HCEC 1CT (cell line): ENCODE data around the gene VIPR2.
"Not testable (repeated sequence)": the region's sequence is repeated elsewhere in the genome, so short reads cannot be mapped to it uniquely, and the experiment has no call there.

Experiments used
- DNase-seq: peaks from one replicate; pipeline ENCODE4 v3.0.0-alpha.2; 2017

Gene VIPR2

DNA sequence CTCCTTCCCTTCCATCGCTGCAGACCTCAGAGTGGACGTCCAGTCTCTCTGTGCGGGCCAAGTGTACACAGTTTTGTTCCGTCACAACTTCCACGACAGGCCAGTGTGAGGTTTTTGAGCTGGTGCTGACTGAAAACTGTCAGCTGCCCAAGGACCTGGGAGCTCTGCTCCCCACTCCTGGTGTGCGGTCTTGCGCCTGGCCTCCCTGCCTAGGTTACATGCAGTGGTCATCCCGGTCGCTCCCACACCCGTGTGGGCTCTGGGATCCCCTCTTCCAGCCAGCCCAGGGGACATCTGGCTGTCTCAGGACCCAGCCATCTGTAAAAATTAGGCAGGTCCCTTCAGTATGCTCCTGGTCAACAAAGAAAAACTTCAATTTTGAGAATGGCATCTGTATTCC lies 127.5 kb downstream of the VIPR2 start:
- DNase-seq = no peak

DNA sequence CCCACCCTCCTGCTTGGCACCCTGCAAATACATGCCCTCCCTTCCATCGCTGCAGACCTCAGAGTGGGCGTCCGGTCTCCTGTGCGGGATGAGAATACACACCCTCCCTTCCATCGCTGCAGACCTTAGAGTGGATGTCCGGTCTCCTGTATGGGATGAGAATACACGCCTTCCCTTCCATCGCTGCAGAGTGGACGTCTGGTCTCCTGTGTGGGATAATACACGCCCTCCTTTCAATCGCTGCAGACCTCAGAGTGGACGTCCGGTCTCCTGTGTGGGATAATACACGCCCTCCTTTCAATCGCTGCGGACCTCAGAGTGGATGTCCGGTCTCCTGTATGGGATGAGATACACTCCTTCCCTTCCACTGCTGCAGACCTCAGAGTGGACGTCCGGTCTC lies 128.1 kb downstream of the VIPR2 start:
- no peak for DNase-seq

DNA sequence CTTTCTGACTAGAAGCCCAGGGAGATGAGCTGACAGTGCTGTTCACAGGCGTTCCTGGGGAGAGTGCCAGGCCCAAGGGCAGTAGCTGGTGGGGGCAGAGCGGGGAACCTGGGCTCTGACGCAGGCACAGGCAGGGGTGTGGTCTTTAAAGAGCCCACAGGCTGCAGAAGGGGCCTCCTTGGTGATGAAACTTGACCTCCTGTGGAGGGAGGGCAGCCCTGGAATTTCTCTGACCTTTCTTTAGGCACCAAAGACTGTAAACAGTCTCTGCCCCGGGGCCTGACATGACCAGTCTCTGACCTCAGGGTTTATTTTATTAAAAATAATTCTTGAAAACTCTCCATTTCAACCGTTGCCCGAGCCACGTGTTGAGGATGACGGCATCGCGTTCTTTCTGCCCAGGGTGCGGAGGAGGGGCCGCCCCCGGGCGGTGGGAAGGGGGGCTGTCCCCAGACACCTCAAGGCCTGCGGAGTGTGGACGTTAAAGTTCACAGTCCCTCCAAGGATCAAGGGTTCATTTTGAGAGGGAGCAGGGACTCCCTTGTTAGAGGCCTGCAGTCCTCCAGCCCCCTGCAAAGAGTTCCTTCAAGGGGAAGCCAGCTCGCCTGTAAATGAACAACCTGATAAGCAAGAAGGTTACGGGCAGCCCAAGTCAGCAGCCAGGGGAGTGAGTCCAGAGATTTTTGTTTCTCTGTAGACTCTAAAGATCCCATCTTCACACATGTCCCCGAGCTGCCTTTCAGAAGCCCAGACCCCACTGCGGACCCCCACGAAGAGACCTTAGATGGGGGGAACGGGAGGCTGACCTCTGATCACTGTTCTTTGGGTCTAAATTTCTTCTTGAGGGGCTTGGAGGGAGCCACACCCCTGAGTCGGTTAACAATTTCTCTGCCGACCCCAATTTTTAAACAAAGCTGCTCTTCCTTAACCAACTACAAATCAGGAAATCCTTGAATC lies 128.9 kb downstream of the VIPR2 start:
- DNase-seq = no peak

- no peak for DNase-seq
Observed at GRCh38 chr7:159015081-159015453, 129.6 kb downstream of the VIPR2 start.

- no peak for DNase-seq
Observed at GRCh38 chr7:159014297-159015062, 130.2 kb downstream of the VIPR2 start.

DNA sequence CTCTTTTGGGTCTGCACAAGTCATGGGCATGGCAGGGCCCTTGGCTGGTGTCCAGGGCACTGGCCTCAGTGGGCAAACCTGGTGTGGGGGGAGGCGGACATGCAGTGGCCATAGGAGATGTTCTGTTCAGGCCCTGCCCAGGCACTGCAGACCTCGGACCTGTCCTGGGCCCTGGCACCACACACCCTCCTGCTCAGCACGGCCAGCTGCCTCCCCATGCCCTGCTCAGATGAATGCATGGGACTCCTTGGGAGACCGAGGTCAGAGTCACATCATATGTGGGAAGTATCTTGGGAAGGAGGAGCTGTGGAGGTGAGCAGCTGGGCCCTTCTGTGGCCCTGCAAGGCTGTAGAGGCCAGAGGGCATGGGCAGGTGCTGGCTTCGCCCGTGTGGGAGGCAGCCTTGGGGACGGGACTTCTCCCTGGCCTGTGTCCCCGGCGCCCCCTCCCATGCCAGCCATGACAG lies 130.8 kb downstream of the VIPR2 start:
- DNase-seq = no peak

GRCh38 chr7:159013181-159013690 lies 131.4 kb downstream of the VIPR2 start:
- DNase-seq = no peak

GRCh38 chr7:159012353-159013069 lies 132.2 kb downstream of the VIPR2 start:
- DNase-seq = no peak

DNA sequence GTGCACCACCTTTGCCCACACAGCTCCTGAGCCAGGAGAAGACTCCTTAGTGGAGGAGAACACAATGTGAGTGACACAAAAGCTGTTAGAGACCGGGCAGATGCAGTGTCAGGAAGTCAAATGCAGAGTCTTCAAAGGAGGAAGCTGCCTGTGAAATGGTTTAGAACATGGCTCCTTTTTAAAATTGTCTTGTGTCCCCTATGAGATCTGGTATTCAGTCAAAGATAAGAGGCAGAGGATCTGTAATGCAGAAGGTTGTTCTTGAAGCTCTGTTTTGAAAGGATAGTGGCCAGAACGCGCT lies 133.0 kb downstream of the VIPR2 start:
- DNase-seq = no peak

- DNase-seq = no peak
Observed at GRCh38 chr7:159010937-159011721, 133.5 kb downstream of the VIPR2 start.

DNA sequence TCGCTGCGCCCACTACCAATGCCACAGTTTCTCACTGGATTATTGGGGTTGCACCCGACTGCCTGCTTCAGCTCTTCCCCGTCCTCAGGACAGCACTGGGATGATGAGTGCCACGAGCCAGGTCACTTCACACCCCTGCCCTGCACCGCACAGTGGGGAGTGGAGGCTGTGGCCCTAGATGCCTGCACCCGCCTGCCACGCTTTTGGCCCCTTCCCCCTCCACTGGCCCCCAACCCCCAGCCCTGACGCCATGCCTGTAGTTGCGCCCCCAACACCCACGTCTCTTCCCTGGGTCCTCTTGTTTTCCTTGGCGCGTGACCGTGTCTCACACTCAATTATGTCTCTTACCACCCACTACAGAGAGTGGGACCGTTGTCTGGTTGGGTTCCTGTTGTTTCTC lies 134.3 kb downstream of the VIPR2 start:
- DNase-seq = no peak

DNA sequence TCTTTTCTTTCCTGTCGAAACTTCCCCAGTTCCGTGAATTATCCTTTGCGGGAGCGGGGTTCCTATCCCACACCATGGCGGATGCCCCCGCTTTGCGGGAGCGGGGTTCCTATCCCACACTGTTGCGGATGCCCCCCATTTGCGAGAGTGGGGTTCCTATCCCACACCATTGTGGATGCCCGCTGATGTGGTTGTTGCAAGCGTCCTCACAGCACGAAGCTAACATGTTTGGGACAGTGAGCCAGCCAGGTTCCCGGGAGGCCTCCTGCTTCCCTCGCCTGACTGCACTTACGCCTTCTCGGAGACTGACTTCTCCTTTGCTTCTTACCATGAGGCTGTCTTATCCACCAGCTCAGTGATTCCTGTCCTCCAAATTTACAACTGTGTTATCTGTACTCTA lies 134.7 kb downstream of the VIPR2 start:
- no peak for DNase-seq

GRCh38 chr7:159008417-159008816 lies 136.2 kb downstream of the VIPR2 start:
- DNase-seq = no peak

DNA sequence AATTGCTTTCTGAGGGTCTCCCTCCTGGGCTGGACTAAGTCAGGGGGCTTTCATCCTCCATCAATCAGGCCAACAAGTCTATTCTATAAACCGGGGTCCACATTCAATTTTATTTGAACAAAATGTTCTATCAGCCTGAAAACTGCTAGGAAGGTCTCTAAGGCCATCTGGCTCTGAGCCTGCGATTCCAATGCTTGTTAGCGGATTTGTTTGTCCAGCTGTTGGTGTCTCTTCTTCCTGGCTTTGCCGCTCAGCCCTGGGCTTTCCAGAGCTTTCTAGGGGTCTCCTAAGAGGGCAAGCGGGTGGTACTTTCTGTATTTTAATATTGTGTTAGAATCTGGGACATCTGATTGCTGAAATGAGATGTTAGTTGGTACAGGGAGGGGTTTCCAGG lies 136.7 kb downstream of the VIPR2 start:
- DNase-seq = no peak

- DNase-seq = no peak
Observed at GRCh38 chr7:159007364-159007995, 137.2 kb downstream of the VIPR2 start.

DNA sequence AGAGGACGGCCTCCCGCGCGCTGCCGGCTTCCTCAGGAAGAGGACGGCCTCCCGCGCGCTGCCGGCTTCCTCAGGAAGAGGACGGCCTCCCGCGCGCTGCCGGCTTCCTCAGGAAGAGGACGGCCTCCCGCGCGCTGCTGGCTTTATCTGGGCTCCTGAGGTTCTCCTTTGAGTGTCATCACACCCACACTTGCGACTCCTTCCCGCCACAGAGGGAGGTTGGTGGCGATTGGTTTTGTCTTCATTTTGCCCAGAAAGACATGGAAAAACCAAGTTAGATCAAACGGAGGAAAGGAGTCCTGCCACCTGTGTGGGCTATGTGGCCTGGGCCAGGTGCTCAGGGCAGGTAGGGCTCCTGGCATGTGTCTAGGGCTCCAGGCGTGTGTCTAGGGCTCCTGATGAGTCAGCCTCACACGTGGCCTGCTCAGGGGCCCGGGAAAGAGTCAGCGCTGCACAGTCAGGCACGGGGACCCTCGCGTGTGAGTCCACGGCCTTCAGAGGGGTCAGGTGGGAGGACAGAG lies 138.0 kb downstream of the VIPR2 start:
- DNase-seq = no peak

DNA sequence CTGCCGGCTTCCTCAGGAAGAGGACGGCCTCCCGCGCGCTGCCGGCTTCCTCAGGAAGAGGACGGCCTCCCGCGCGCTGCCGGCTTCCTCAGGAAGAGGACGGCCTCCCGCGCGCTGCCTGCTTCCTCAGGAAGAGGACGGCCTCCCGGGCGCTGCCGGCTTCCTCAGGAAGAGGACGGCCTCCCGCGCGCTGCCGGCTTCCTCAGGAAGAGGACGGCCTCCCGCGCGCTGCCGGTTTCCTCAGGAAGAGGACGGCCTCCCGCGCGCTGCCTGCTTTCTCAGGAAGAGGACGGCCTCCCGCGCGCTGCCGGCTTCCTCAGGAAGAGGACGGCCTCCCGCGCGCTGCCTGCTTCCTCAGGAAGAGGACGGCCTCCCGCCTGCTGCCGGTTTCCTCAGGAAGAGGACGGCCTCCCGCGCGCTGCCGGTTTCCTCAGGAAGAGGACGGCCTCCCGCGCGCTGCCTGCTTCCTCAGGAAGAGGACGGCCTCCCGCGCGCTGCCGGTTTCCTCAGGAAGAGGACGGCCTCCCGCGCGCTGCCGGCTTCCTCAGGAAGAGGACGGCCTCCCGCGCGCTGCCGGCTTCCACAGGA lies 138.6 kb downstream of the VIPR2 start:
- not testable (repeated sequence) for DNase-seq

DNA sequence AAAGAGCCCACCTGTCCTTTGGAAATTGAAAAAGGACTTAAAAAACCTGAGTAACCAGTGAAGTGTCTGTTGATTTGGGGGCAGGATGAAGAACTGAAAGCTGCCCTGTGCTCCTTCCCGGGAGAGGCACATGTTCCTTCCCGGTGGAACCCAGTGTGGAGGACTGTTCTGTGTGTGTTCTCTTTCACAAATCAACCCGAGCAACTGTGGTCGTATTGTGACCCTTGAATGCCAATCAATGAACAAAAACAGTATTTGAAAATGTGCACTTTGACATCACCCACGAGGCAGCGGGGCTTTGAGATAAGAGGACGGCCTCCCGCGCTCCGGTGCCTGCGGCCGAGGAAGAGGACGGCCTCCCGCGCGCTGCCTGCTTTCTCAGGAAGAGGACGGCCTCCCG lies 139.0 kb downstream of the VIPR2 start:
- no peak for DNase-seq

GRCh38 chr7:159004411-159004810 lies 140.3 kb downstream of the VIPR2 start:
- DNase-seq = no peak

DNA sequence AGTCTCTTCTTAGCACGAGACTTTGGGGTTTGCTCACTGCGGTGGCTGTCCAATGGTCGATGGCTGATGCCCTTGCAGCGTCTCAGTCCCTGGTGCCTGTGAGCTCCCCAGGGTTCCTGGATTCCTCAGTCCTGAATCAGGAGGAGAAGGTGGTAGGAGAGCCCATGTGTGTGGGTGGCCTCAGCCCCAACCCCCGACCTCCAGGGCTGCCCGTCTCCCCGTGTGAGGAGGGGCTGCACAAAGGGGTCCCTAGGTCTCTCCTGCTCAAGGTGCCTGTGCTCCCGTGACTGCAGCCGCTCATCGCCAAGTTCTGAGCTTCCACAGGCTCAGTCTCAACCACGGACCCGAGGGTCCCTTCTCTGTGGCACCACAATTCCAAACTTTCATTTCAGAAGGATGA lies 142.9 kb downstream of the VIPR2 start:
- DNase-seq = no peak

DNA sequence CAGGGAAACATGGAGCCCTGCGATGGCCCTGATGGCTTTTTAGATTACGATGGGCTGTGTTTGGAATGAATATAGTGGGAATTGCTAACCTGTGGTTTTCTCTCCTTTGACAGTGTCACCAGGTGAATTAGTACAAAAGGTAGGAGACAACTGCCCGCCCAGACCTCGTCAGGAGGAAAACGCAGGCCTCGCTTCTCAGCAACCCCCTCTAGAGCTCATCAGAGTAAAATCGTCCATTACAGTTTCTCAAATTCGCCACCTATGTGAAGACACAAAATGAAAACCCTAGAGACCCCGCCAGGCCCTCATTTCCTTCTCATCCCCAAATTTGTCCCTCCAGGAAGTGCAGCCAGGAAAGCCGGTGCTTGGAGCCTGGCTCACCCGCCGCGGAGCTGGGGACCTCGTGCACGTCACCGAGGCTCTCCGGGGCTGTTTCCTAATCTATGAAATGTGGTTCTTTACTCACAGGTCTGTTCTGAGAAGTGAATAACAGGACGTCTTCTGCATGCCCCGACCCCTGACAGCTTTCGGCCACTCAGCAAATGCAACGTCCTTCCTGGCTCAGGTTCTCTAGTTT lies 143.7 kb downstream of the VIPR2 start:
- DNase-seq = no peak
